HEK293 (cell line): ENCODE results near the gene ZNF629.

Source experiments
- AEBP2 ChIP-seq: fragments of 450-650 bp; formaldehyde crosslinking; IDR thresholded peaks from 2 replicates; pipeline ENCODE4 v1.5.1; 2016; ENCODE audit warnings: missing biosample characterization, missing genetic modification characterization, borderline replicate concordance
- BCL6B ChIP-seq: fragments of 450-650 bp; formaldehyde crosslinking; IDR thresholded peaks from 2 replicates; pipeline ENCODE4 v1.5.1; 2017; ENCODE audit warnings: missing biosample characterization, missing genetic modification characterization
- GLIS2 ChIP-seq: fragments of 450-650 bp; formaldehyde crosslinking; IDR thresholded peaks from 2 replicates; pipeline ENCODE4 v1.5.1; 2016; ENCODE audit warnings: missing biosample characterization, missing genetic modification characterization
- PRDM10 ChIP-seq: fragments of 450-650 bp; formaldehyde crosslinking; IDR thresholded peaks from 2 replicates; pipeline ENCODE4 v1.5.1; 2016; ENCODE audit warnings: missing biosample characterization, missing genetic modification characterization
- TSHZ1 ChIP-seq: fragments of 450-650 bp; formaldehyde crosslinking; IDR thresholded peaks from 2 replicates; pipeline ENCODE4 v1.5.1; 2016; ENCODE audit warnings: missing biosample characterization, missing genetic modification characterization, borderline replicate concordance
- YY2 ChIP-seq: fragments of 450-650 bp; formaldehyde crosslinking; IDR thresholded peaks from 2 replicates; pipeline ENCODE4 v1.5.1; 2016; ENCODE audit warnings: missing biosample characterization, missing genetic modification characterization
- ZBTB21 ChIP-seq: fragments of 450-650 bp; formaldehyde crosslinking; IDR thresholded peaks from 2 replicates; pipeline ENCODE4 v1.5.1; 2017; ENCODE audit warnings: missing biosample characterization, missing genetic modification characterization
- ZNF114 ChIP-seq: fragments of 450-650 bp; formaldehyde crosslinking; IDR thresholded peaks from 2 replicates; pipeline ENCODE4 v1.5.0; 2017; ENCODE audit warnings: missing biosample characterization, missing genetic modification characterization
- ZNF121 ChIP-seq: fragments of 450-650 bp; formaldehyde crosslinking; IDR thresholded peaks from 2 replicates; pipeline ENCODE4 v1.5.1; 2016; ENCODE audit warnings: missing biosample characterization, missing genetic modification characterization
- ZNF132 ChIP-seq: fragments of 450-650 bp; formaldehyde crosslinking; IDR thresholded peaks from 2 replicates; pipeline ENCODE4 v1.5.1; 2017; ENCODE audit warnings: missing biosample characterization, missing genetic modification characterization, borderline replicate concordance
- ZNF138 ChIP-seq: fragments of 450-650 bp; formaldehyde crosslinking; IDR thresholded peaks from 2 replicates; pipeline ENCODE4 v1.5.1; 2016; ENCODE audit warnings: missing biosample characterization, missing genetic modification characterization, borderline replicate concordance
- ZNF239 ChIP-seq: fragments of 450-650 bp; formaldehyde crosslinking; IDR thresholded peaks from 2 replicates; pipeline ENCODE4 v1.5.1; 2016; ENCODE audit warnings: missing biosample characterization, missing genetic modification characterization
- ZNF274 ChIP-seq, 2 experiments: fragments of 200-500 bp in 1 of 2; fragments of 450-650 bp in 1 of 2; sonication (Bioruptor generic) in 1 of 2; formaldehyde crosslinking in 1 of 2; IDR thresholded peaks; 2 replicates each; pipeline versions ENCODE4 v1.5.1 to v1.6.1; 2014 to 2016; ENCODE audit warnings: borderline replicate concordance in 1 of 2, inconsistent platforms in 1 of 2, low read length in 1 of 2, missing biosample characterization in 1 of 2, missing genetic modification characterization in 1 of 2
- ZNF292 ChIP-seq: fragments of 450-650 bp; formaldehyde crosslinking; IDR thresholded peaks from 2 replicates; pipeline ENCODE4 v1.5.1; 2016; ENCODE audit warnings: low read depth, missing biosample characterization, missing genetic modification characterization, borderline replicate concordance
- ZNF362 ChIP-seq: fragments of 450-650 bp; formaldehyde crosslinking; IDR thresholded peaks from 2 replicates; pipeline ENCODE4 v1.5.1; 2016; ENCODE audit warnings: missing biosample characterization, missing genetic modification characterization
- ZNF404 ChIP-seq: fragments of 450-650 bp; formaldehyde crosslinking; IDR thresholded peaks from 2 replicates; pipeline ENCODE4 v1.5.1; 2017; ENCODE audit warnings: missing biosample characterization, missing genetic modification characterization
- ZNF521 ChIP-seq: fragments of 450-650 bp; formaldehyde crosslinking; IDR thresholded peaks from 2 replicates; pipeline ENCODE4 v1.5.1; 2017; ENCODE audit warnings: missing biosample characterization, mild to moderate bottlenecking, missing genetic modification characterization
- ZNF544 ChIP-seq: fragments of 450-650 bp; formaldehyde crosslinking; IDR thresholded peaks from 2 replicates; pipeline ENCODE4 v1.5.0; 2017; ENCODE audit warnings: missing biosample characterization, missing genetic modification characterization
- ZNF561 ChIP-seq: fragments of 450-650 bp; IDR thresholded peaks from 2 replicates; pipeline ENCODE4 v1.5.1; 2018; ENCODE audit warnings: missing biosample characterization, missing genetic modification characterization, borderline replicate concordance
- ZNF585B ChIP-seq: fragments of 450-650 bp; formaldehyde crosslinking; IDR thresholded peaks from 2 replicates; pipeline ENCODE4 v1.5.1; 2016; ENCODE audit warnings: missing biosample characterization, missing genetic modification characterization
- ZNF654 ChIP-seq: fragments of 450-650 bp; formaldehyde crosslinking; IDR thresholded peaks from 2 replicates; pipeline ENCODE4 v1.5.1; 2016; ENCODE audit warnings: low read depth, missing biosample characterization, missing genetic modification characterization
- ZNF701 ChIP-seq: fragments of 450-650 bp; formaldehyde crosslinking; IDR thresholded peaks from 2 replicates; pipeline ENCODE4 v1.5.1; 2016; ENCODE audit warnings: missing biosample characterization, missing genetic modification characterization
- ZNF707 ChIP-seq: fragments of 450-650 bp; formaldehyde crosslinking; IDR thresholded peaks from 2 replicates; pipeline ENCODE4 v1.5.1; 2016; ENCODE audit warnings: missing biosample characterization, missing genetic modification characterization
- ZNF843 ChIP-seq: fragments of 450-650 bp; formaldehyde crosslinking; IDR thresholded peaks from 2 replicates; pipeline ENCODE4 v1.5.1; 2016; ENCODE audit warnings: missing biosample characterization, missing genetic modification characterization
- ZSCAN16 ChIP-seq: fragments of 450-650 bp; formaldehyde crosslinking; IDR thresholded peaks from 2 replicates; pipeline ENCODE4 v1.5.1; 2016; ENCODE audit warnings: missing biosample characterization, missing genetic modification characterization
- ZSCAN18 ChIP-seq: fragments of 450-650 bp; formaldehyde crosslinking; IDR thresholded peaks from 2 replicates; pipeline ENCODE4 v1.5.1; 2016; ENCODE audit warnings: missing biosample characterization, missing genetic modification characterization

Gene ZNF629

GRCh38 chr16:30785126-30786106 is 1.6 kb downstream of the ZNF629 start (continued):
- no peak for TF ChIP-seq AEBP2
- no peak for TF ChIP-seq ZNF521
- no peak for TF ChIP-seq ZNF114 (tag by site-specific recombination)
- 0 out of 2 replicates have a peak, but pooled peaks have one; percentile 6 for TF ChIP-seq ZNF654
- TF ChIP-seq ZBTB21 (tag by site-specific recombination): no peak
- no peak; the same call in 1 of the 2 replicates for TF ChIP-seq TSHZ1
- TF ChIP-seq ZNF561 (tag by site-specific recombination): no peak
- no peak for TF ChIP-seq ZNF362 (tag by site-specific recombination)
- TF ChIP-seq ZNF239 (tag by site-specific recombination): no peak
- no peak for TF ChIP-seq ZNF843 (tag by site-specific recombination)
- TF ChIP-seq YY2 (tag by site-specific recombination): no peak
- TF ChIP-seq ZNF274 (IDR thresholded peaks at IDR 0.05; ENCODE audit: low read length): no peak
- TF ChIP-seq ZNF274 (tag by site-specific recombination; IDR thresholded peaks at IDR 0.05; ENCODE audit: borderline replicate concordance): no peak
- TF ChIP-seq ZNF132: no peak
- peak; percentile 65; the same call in 1 of the 2 replicates for TF ChIP-seq ZNF404
- no peak for TF ChIP-seq ZSCAN18
- no peak for TF ChIP-seq ZNF707 (tag by site-specific recombination)
- TF ChIP-seq ZSCAN16: no peak
- TF ChIP-seq GLIS2 (tag by site-specific recombination): no peak
- TF ChIP-seq ZNF138: no peak
- no peak for TF ChIP-seq ZNF544 (tag by site-specific recombination)
- TF ChIP-seq ZNF585B: no peak
- no peak for TF ChIP-seq ZNF292 (tag by site-specific recombination)
- TF ChIP-seq PRDM10 (tag by site-specific recombination): no peak
- no peak for TF ChIP-seq ZNF701 (tag by site-specific recombination)
- TF ChIP-seq ZNF121 (tag by site-specific recombination): no peak
- no peak for TF ChIP-seq BCL6B (tag by site-specific recombination)
